Keratinocyte (primary cell): ENCODE measurements around the gene DRGX.

Source experiments
- CTCF ChIP-seq, 3 experiments: IDR thresholded peaks in 1 of 3; conservative IDR thresholded peaks in 1 of 3; optimal IDR thresholded peaks in 1 of 3; 2 replicates in 2 of 3; 3 replicates in 1 of 3; pipeline versions ENCODE3 to v1.5.1; 2011; ENCODE audit warnings: low read length in 3 of 3, mild to moderate bottlenecking in 3 of 3, moderate library complexity in 2 of 3, control low read depth in 1 of 3, inconsistent platforms in 1 of 3; ENCODE audit not compliant: insufficient read depth in 2 of 3; ENCODE audit errors: extremely low read depth in 1 of 3
- EZH2 ChIP-seq: IDR thresholded peaks from one replicate; pipeline ENCODE4 v1.6.1; 2012; ENCODE audit warnings: inconsistent platforms, mild to moderate bottlenecking, low read length, moderate library complexity

- TF ChIP-seq CTCF (optimal IDR thresholded peaks at IDR 0.05 in 1 of 3, IDR thresholded peaks at IDR 0.05 in 1 of 3, conservative IDR thresholded peaks at IDR 0.05 in 1 of 3; ENCODE audit: extremely low read depth in 1 of 3, insufficient read depth in 2 of 3, low read length in 3 of 3) (no peak), EZH2 (peak; percentile 91)
These were observed at the start of gene DRGX for GRCh38 chr10:49395741-49396665.
